ENCODE measurements around the gene CYP26C1. TPM values are rescaled to one million over a fixed set of nuclear protein-coding genes. Genes with fewer than 3 reads are reported as not detected.

CYP26C1 gene
- polyA plus RNA-seq, 1 donor from 2014 or later: not detected

DNA sequence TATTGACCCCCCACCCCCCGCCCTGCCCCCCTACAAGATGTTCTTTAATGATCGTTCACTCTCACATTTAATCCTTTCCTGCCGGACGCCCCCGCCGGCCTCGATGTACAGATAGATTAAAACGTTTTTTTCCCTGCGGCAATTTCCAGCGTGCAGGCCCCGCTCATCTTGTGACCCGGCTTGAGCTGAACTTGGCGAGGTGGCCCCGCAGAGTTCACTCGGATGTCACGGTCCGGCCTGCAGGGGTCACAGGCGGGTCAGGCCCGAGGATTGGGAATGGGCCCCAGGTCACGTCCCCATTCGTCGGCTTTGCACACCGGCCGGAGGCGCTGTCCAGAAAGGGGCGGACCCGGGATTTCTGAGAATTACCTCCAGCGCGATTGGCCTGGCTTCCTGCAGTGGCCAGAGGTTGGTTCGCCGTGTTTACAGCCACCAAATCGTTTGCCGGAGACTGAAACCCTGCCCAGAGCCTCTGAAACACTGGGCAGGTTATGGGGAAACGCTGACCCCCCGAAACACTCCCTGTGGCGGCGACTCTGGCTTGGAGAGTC is 11.2 kb downstream of the CYP26C1 start:
- TF ChIP-seq MXI1 (conservative IDR thresholded peaks at IDR 0.05; ENCODE audit: poor library complexity, severe bottlenecking) (no peak), EZH2 (IDR thresholded peaks at IDR 0.05; ENCODE audit: borderline replicate concordance, insufficient read depth, low read length, poor library complexity, severe bottlenecking) (peak; percentile 28)
- H3K9me2 ChIP-seq (ENCODE audit: insufficient read depth, low read length): no peaks in the 10 kb centered on the region
- H4K20me1 ChIP-seq (ENCODE audit: insufficient read depth): no peaks in the 10 kb centered on the region
- H3K9me3 ChIP-seq (ENCODE audit: low read length): peaks cover 4% of the 10 kb centered on the region
- H2AFZ ChIP-seq (ENCODE audit: low read depth, low read length): no peak overlapping the region
- no peaks in the 10 kb centered on the region for H3F3A ChIP-seq (ENCODE audit: insufficient read depth, low read length, poor library complexity, severe bottlenecking)
- H3K4me2 ChIP-seq (ENCODE audit: low read length): no peak overlapping the region
- H3K36me3 ChIP-seq (ENCODE audit: insufficient read depth, low read length): no peaks in the 10 kb centered on the region
- no peaks in the 10 kb centered on the region for H3K79me2 ChIP-seq (replicated peaks; ENCODE audit: insufficient read depth, low read length)
- H3K27ac ChIP-seq (ENCODE audit: low read length): no peak overlapping the region
- peak overlapping the region; percentile 43 for H3K4me3 ChIP-seq (ENCODE audit: low read length)
- H3K27me3 ChIP-seq (ENCODE audit: insufficient read depth, low read depth, low read length): peaks cover 100% of the 10 kb centered on the region
- no peak overlapping the region for H3K9ac ChIP-seq (ENCODE audit: low read length)

DNA sequence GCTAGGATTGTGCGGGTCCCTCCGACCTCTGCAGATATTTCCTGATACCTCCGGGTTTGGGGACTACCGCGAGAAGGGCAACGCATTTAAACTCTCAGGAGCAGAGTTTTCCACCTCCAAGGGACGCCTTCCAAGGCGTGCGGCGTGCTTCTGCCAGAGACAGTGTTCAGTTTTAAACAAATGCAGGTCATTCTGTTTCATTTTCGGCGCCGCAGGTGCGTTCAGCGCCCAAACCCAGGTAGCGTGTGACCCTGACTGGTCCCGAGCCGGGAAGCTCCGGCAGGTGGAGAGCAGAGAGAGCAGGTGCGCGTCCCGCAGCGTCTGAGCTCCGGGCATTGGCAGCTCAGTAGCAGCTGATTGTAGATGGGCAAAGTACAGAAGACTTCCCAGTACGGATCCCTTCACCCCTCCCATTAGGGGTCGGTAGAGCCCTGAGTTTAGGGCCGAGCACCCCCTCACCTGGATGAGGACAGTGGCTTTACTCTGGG is 11.7 kb downstream of the CYP26C1 start:
- Histone ChIP-seq H4K20me1 (ENCODE audit: insufficient read depth) (no peaks in the 10 kb centered on the region), H3K4me2 (ENCODE audit: low read length) (no peak overlapping the region), H3K9me3 (ENCODE audit: low read length) (no peaks in the 10 kb centered on the region), H3K9ac (ENCODE audit: low read length) (no peak overlapping the region), H3K9me2 (ENCODE audit: insufficient read depth, low read length) (no peaks in the 10 kb centered on the region), H3K27me3 (ENCODE audit: insufficient read depth, low read depth, low read length) (peaks cover 100% of the 10 kb centered on the region), H2AFZ (ENCODE audit: low read depth, low read length) (no peak overlapping the region), H3K4me3 (ENCODE audit: low read length) (peak overlapping the region; percentile 43), H3K36me3 (ENCODE audit: insufficient read depth, low read length) (no peaks in the 10 kb centered on the region), H3F3A (ENCODE audit: insufficient read depth, low read length, poor library complexity, severe bottlenecking) (no peaks in the 10 kb centered on the region), H3K27ac (ENCODE audit: low read length) (no peak overlapping the region), H3K79me2 (replicated peaks; ENCODE audit: insufficient read depth, low read length) (no peaks in the 10 kb centered on the region)
- TF ChIP-seq EZH2 (IDR thresholded peaks at IDR 0.05; ENCODE audit: borderline replicate concordance, insufficient read depth, low read length, poor library complexity, severe bottlenecking) (peak; percentile 22), TAF1 (IDR thresholded peaks at IDR 0.05; ENCODE audit: low read depth) (no peak)

DNA sequence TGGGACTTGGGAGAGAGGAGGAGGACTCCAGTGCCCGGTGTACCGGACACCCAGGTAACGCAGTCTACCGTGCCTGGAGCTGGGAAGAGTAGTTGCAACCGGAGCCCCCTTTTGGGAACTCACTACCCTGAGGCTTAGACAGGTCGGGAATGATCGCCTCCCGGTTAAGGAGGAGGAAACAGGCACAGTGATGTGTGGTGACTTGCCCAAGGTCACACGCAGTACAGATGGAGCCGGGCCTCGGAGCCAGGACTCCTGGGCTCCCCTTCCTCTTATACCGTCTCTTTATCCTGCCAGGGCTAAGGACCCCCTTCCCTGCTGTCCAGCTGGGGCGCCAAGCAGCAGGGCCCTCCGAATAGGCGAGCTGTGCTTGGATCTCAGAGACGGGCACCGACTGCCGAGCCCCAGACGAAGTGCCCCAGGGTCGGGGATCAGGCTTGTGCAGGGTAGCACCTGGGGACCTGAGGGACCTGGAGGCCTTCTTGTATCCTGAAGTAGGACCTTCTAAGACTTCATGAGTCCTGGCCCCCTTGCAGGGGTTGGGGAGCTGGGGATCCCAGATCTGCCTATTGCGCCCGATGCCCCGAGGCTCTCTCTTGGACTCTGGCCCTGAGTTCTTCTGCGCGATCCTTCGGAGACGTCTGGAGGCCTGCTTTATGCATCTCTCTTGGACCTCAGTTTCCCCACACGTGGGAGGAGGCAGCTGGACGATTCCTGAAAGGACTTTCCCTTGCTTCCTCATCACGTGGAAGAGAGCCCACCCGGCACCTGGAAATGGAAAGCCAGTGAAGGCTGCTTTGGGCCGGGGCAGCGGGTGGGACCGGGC is 12.3 kb downstream of the CYP26C1 start:
- Histone ChIP-seq H3K9me3 (ENCODE audit: low read length) (no peaks in the 10 kb centered on the region), H3K79me2 (replicated peaks; ENCODE audit: insufficient read depth, low read length) (no peaks in the 10 kb centered on the region), H3K27me3 (ENCODE audit: insufficient read depth, low read depth, low read length) (peaks cover 100% of the 10 kb centered on the region), H3K27ac (ENCODE audit: low read length) (no peak overlapping the region), H3K9ac (ENCODE audit: low read length) (peak overlapping the region; percentile 10), H2AFZ (ENCODE audit: low read depth, low read length) (no peak overlapping the region), H4K20me1 (ENCODE audit: insufficient read depth) (no peaks in the 10 kb centered on the region), H3K36me3 (ENCODE audit: insufficient read depth, low read length) (no peaks in the 10 kb centered on the region), H3K4me2 (ENCODE audit: low read length) (peak overlapping the region; percentile 94), H3K9me2 (ENCODE audit: insufficient read depth, low read length) (no peaks in the 10 kb centered on the region), H3F3A (ENCODE audit: insufficient read depth, low read length, poor library complexity, severe bottlenecking) (no peaks in the 10 kb centered on the region), H3K4me3 (ENCODE audit: low read length) (peak overlapping the region; percentile 80)
- TF ChIP-seq, protein P1, sequence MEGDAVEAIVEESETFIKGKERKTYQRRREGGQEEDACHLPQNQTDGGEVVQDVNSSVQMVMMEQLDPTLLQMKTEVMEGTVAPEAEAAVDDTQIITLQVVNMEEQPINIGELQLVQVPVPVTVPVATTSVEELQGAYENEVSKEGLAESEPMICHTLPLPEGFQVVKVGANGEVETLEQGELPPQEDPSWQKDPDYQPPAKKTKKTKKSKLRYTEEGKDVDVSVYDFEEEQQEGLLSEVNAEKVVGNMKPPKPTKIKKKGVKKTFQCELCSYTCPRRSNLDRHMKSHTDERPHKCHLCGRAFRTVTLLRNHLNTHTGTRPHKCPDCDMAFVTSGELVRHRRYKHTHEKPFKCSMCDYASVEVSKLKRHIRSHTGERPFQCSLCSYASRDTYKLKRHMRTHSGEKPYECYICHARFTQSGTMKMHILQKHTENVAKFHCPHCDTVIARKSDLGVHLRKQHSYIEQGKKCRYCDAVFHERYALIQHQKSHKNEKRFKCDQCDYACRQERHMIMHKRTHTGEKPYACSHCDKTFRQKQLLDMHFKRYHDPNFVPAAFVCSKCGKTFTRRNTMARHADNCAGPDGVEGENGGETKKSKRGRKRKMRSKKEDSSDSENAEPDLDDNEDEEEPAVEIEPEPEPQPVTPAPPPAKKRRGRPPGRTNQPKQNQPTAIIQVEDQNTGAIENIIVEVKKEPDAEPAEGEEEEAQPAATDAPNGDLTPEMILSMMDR (IDR thresholded peaks at IDR 0.05; ENCODE audit: poor library complexity, severe bottlenecking): no peak
- TF ChIP-seq TAF1 (IDR thresholded peaks at IDR 0.05; ENCODE audit: low read depth) (no peak), SMC3 (conservative IDR thresholded peaks at IDR 0.05; ENCODE audit: poor library complexity) (no peak)

All from neural cell (in vitro differentiated cells).